GM19463 (cell line): ENCODE data around the gene ERC2.
A peak's percentile ranks its signal among the peaks of the same experiment; 100 is the strongest.

Source experiments
- ATAC-seq: cut with Tn5 transposase; IDR thresholded peaks from one replicate; pipeline ENCODE4 v1.9.1; 2021; ENCODE audit warnings: mild to moderate bottlenecking, moderate library complexity; ENCODE audit not compliant: unreplicated experiment

The ERC2 gene

GRCh38 chr3:55725681-55726500 lies 742.4 kb downstream of the ERC2 start:
- ATAC-seq = no peak

- ATAC-seq = peak; percentile 68
Measured at GRCh38 chr3:55724821-55725220, 743.4 kb downstream of the ERC2 start.

GRCh38 chr3:55724407-55724784 lies 743.9 kb downstream of the ERC2 start:
- ATAC-seq = no peak

GRCh38 chr3:55723653-55724406 lies 744.4 kb downstream of the ERC2 start:
- no peak for ATAC-seq

- ATAC-seq = no peak
Measured at GRCh38 chr3:55721716-55722484, 746.4 kb downstream of the ERC2 start.

- no peak for ATAC-seq
Measured at GRCh38 chr3:55720614-55721013, 747.7 kb downstream of the ERC2 start.

- no peak for ATAC-seq
Measured at GRCh38 chr3:55719508-55719907, 748.8 kb downstream of the ERC2 start.

GRCh38 chr3:55719006-55719405 lies 749.3 kb downstream of the ERC2 start:
- no peak for ATAC-seq

- no peak for ATAC-seq
Measured at GRCh38 chr3:55718521-55718921, 749.7 kb downstream of the ERC2 start.

GRCh38 chr3:55718074-55718473 lies 750.2 kb downstream of the ERC2 start:
- no peak for ATAC-seq

GRCh38 chr3:55717481-55717880 lies 750.8 kb downstream of the ERC2 start:
- no peak for ATAC-seq

- no peak for ATAC-seq
Measured at GRCh38 chr3:55716611-55717225, 751.5 kb downstream of the ERC2 start.

- ATAC-seq = no peak
Measured at GRCh38 chr3:55716044-55716443, 752.2 kb downstream of the ERC2 start.

GRCh38 chr3:55714057-55714456 lies 754.2 kb downstream of the ERC2 start:
- no peak for ATAC-seq

- ATAC-seq = no peak
Measured at GRCh38 chr3:55711646-55712045, 756.6 kb downstream of the ERC2 start.

GRCh38 chr3:55709411-55710012 lies 758.8 kb downstream of the ERC2 start:
- no peak for ATAC-seq

GRCh38 chr3:55708921-55709320 lies 759.3 kb downstream of the ERC2 start:
- no peak for ATAC-seq

GRCh38 chr3:55708242-55708641 lies 760.0 kb downstream of the ERC2 start:
- ATAC-seq = no peak

- ATAC-seq = no peak
Measured at GRCh38 chr3:55704521-55704920, 763.7 kb downstream of the ERC2 start.

GRCh38 chr3:55702822-55703221 lies 765.4 kb downstream of the ERC2 start:
- no peak for ATAC-seq

GRCh38 chr3:55701997-55702396 lies 766.3 kb downstream of the ERC2 start:
- ATAC-seq = no peak
